Vagina (tissue), 2 donors: ENCODE results near the gene RAD1.

Experiments used
- POLR2A ChIP-seq, 2 donors: fragments of 450-650 bp; IDR thresholded peaks; one replicate each; pipeline ENCODE4 v1.6.1; 2017; ENCODE audit warnings: antibody characterized with exemption in 2 of 2, mild to moderate bottlenecking in 2 of 2, moderate library complexity in 2 of 2
- TF ChIP-seq, protein P1 (sequence below), 3 experiments: fragments of 450-650 bp in 2 of 3; fragments of 200-600 bp in 1 of 3; sonication (generic) in 1 of 3; IDR thresholded peaks; one replicate each; pipeline ENCODE4 v1.5.1; 2017 to 2019; ENCODE audit warnings: antibody characterized with exemption in 3 of 3, mild to moderate bottlenecking in 2 of 3, moderate library complexity in 2 of 3

DNA sequence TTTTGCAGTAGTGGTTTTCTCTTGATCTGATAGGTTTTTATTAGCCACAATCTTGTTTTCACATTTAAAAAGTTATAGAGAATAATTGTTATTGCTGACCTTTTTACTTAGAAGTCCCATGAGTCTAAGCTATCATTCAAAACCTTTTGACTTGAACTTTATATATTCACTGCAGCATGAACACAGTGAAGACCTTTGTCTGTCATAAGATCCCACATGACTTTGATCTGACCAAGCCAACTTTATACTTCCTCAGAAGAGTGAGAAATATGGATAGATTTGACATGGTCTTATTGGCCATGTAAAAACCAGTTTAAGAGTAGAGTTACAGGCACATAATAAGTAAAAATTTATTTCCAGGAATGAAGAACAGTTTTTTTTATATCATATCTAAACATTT is 34.1 kb downstream of the RAD1 start:
- TF ChIP-seq, protein P1, sequence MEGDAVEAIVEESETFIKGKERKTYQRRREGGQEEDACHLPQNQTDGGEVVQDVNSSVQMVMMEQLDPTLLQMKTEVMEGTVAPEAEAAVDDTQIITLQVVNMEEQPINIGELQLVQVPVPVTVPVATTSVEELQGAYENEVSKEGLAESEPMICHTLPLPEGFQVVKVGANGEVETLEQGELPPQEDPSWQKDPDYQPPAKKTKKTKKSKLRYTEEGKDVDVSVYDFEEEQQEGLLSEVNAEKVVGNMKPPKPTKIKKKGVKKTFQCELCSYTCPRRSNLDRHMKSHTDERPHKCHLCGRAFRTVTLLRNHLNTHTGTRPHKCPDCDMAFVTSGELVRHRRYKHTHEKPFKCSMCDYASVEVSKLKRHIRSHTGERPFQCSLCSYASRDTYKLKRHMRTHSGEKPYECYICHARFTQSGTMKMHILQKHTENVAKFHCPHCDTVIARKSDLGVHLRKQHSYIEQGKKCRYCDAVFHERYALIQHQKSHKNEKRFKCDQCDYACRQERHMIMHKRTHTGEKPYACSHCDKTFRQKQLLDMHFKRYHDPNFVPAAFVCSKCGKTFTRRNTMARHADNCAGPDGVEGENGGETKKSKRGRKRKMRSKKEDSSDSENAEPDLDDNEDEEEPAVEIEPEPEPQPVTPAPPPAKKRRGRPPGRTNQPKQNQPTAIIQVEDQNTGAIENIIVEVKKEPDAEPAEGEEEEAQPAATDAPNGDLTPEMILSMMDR (IDR thresholded peaks at IDR 0.05) = no peak
- TF ChIP-seq POLR2A (IDR thresholded peaks at IDR 0.05) = no peak
